ENCODE results near the gene STK17A. TPM values are rescaled to one million over a fixed set of nuclear protein-coding genes. Genes with fewer than 3 reads are reported as not detected.
"Not testable (repeated sequence)": the region's sequence is repeated elsewhere in the genome, so short reads cannot be mapped to it uniquely, and the experiment has no call there.

The STK17A gene
- total RNA-seq, 1 donor from 2014 or later: 44.8 TPM

- H3K9me3 Mint-ChIP-seq: no peaks in the 10 kb centered on the region
- peak overlapping the region; percentile 70 for H3K27ac Mint-ChIP-seq
- intact Hi-C loops (cut with micrococcal nuclease): loop anchor here (1.0 to 5.0 kb wide), 5 partner anchors 22 to 1606 kb away; no protein-coding TSS in a partner anchor
- peak; percentile 33 for DNase-seq (ENCODE audit: low spot score)
- peak overlapping the region; percentile 46 for H3K4me3 Mint-ChIP-seq
- H3K27me3 Mint-ChIP-seq (ENCODE audit: insufficient read depth): no peaks in the 10 kb centered on the region
- H3K4me1 Mint-ChIP-seq (ENCODE audit: low read depth): peaks cover 85% of the 10 kb centered on the region
- peaks cover 35% of the 10 kb centered on the region for H3K36me3 Mint-ChIP-seq (ENCODE audit: low read depth)
These were observed 8.1 kb downstream of the STK17A start for GRCh38 chr7:43590862-43591557.

GRCh38 chr7:43591558-43592180 is 8.8 kb downstream of the STK17A start:
- intact Hi-C loops (cut with micrococcal nuclease): loop anchor here (1.0 to 5.0 kb wide), 5 partner anchors 22 to 1606 kb away; no protein-coding TSS in a partner anchor
- Mint-ChIP-seq H3K9me3 (no peaks in the 10 kb centered on the region), H3K27me3 (ENCODE audit: insufficient read depth) (no peaks in the 10 kb centered on the region), H3K4me1 (ENCODE audit: low read depth) (peaks cover 83% of the 10 kb centered on the region), H3K36me3 (ENCODE audit: low read depth) (peaks cover 34% of the 10 kb centered on the region), H3K4me3 (peak overlapping the region; percentile 46), H3K27ac (peak overlapping the region; percentile 70)
- DNase-seq (ENCODE audit: low spot score): no peak

- Mint-ChIP-seq H3K27me3 (ENCODE audit: insufficient read depth) (no peaks in the 10 kb centered on the region), H3K4me3 (peak overlapping the region; percentile 49), H3K27ac (no peak overlapping the region), H3K9me3 (no peaks in the 10 kb centered on the region), H3K36me3 (ENCODE audit: low read depth) (peaks cover 36% of the 10 kb centered on the region), H3K4me1 (ENCODE audit: low read depth) (peaks cover 80% of the 10 kb centered on the region)
- DNase-seq (ENCODE audit: low spot score): no peak
- intact Hi-C loops (cut with micrococcal nuclease): loop anchor here (5.0 kb wide), 1 partner anchor 1605 kb away; no protein-coding TSS in a partner anchor
These were observed 9.4 kb downstream of the STK17A start for GRCh38 chr7:43592326-43592725.

- Mint-ChIP-seq H3K27ac (no peak overlapping the region), H3K9me3 (no peaks in the 10 kb centered on the region), H3K36me3 (ENCODE audit: low read depth) (peaks cover 36% of the 10 kb centered on the region), H3K4me3 (no peak overlapping the region), H3K27me3 (ENCODE audit: insufficient read depth) (no peaks in the 10 kb centered on the region), H3K4me1 (ENCODE audit: low read depth) (peaks cover 77% of the 10 kb centered on the region)
- no peak for DNase-seq (ENCODE audit: low spot score)
- intact Hi-C loops (cut with micrococcal nuclease): loop anchor here (5.0 kb wide), 1 partner anchor 1604 kb away; no protein-coding TSS in a partner anchor
These were observed 10.1 kb downstream of the STK17A start for GRCh38 chr7:43593010-43593409.

- no peak for DNase-seq (ENCODE audit: low spot score)
- H3K4me3 Mint-ChIP-seq: peak overlapping the region; percentile 32
- peaks cover 34% of the 10 kb centered on the region for H3K36me3 Mint-ChIP-seq (ENCODE audit: low read depth)
- H3K4me1 Mint-ChIP-seq (ENCODE audit: low read depth): peaks cover 73% of the 10 kb centered on the region
- intact Hi-C loops (cut with micrococcal nuclease): loop anchor here (5.0 kb wide), 1 partner anchor 1603 kb away; no protein-coding TSS in a partner anchor
- no peaks in the 10 kb centered on the region for H3K27me3 Mint-ChIP-seq (ENCODE audit: insufficient read depth)
- no peaks in the 10 kb centered on the region for H3K9me3 Mint-ChIP-seq
- H3K27ac Mint-ChIP-seq: peak overlapping the region; percentile 65
These were observed 11.1 kb downstream of the STK17A start for GRCh38 chr7:43594020-43594419.

GRCh38 chr7:43596426-43596825 is 13.5 kb downstream of the STK17A start:
- DNase-seq (ENCODE audit: low spot score); H3K27ac Mint-ChIP-seq; intact Hi-C loops (cut with micrococcal nuclease); H3K9me3 Mint-ChIP-seq; H3K27me3 Mint-ChIP-seq (ENCODE audit: insufficient read depth); H3K4me3 Mint-ChIP-seq: not testable (repeated sequence)
- H3K4me1 Mint-ChIP-seq (ENCODE audit: low read depth): peaks cover 60% of the 10 kb centered on the region
- H3K36me3 Mint-ChIP-seq (ENCODE audit: low read depth): peaks cover 40% of the 10 kb centered on the region

GRCh38 chr7:43600056-43600455 is 17.1 kb downstream of the STK17A start:
- Mint-ChIP-seq H3K27me3 (ENCODE audit: insufficient read depth) (no peaks in the 10 kb centered on the region), H3K4me1 (ENCODE audit: low read depth) (peaks cover 42% of the 10 kb centered on the region), H3K36me3 (ENCODE audit: low read depth) (peaks cover 34% of the 10 kb centered on the region), H3K27ac (no peak overlapping the region), H3K4me3 (no peak overlapping the region), H3K9me3 (no peaks in the 10 kb centered on the region)
- intact Hi-C loops (cut with micrococcal nuclease): no loop called here
- no peak for DNase-seq (ENCODE audit: low spot score)

GRCh38 chr7:43602256-43602655 is 19.3 kb downstream of the STK17A start:
- H3K4me3 Mint-ChIP-seq: no peak overlapping the region
- no peak overlapping the region for H3K27ac Mint-ChIP-seq
- DNase-seq (ENCODE audit: low spot score): no peak
- H3K9me3 Mint-ChIP-seq: no peaks in the 10 kb centered on the region
- peaks cover 44% of the 10 kb centered on the region for H3K4me1 Mint-ChIP-seq (ENCODE audit: low read depth)
- H3K36me3 Mint-ChIP-seq (ENCODE audit: low read depth): peaks cover 31% of the 10 kb centered on the region
- intact Hi-C loops (cut with micrococcal nuclease): no loop called here
- no peaks in the 10 kb centered on the region for H3K27me3 Mint-ChIP-seq (ENCODE audit: insufficient read depth)

GRCh38 chr7:43604251-43604650 is 21.3 kb downstream of the STK17A start:
- no peaks in the 10 kb centered on the region for H3K9me3 Mint-ChIP-seq
- intact Hi-C loops (cut with micrococcal nuclease): no loop called here
- peaks cover 35% of the 10 kb centered on the region for H3K36me3 Mint-ChIP-seq (ENCODE audit: low read depth)
- H3K4me1 Mint-ChIP-seq (ENCODE audit: low read depth): peaks cover 48% of the 10 kb centered on the region
- H3K27me3 Mint-ChIP-seq (ENCODE audit: insufficient read depth): no peaks in the 10 kb centered on the region
- H3K27ac Mint-ChIP-seq: no peak overlapping the region
- H3K4me3 Mint-ChIP-seq: no peak overlapping the region
- DNase-seq (ENCODE audit: low spot score): no peak

- peak overlapping the region; percentile 55 for H3K27ac Mint-ChIP-seq
- no peaks in the 10 kb centered on the region for H3K9me3 Mint-ChIP-seq
- DNase-seq (ENCODE audit: low spot score): no peak
- peaks cover 63% of the 10 kb centered on the region for H3K4me1 Mint-ChIP-seq (ENCODE audit: low read depth)
- intact Hi-C loops (cut with micrococcal nuclease): no loop called here
- no peak overlapping the region for H3K4me3 Mint-ChIP-seq
- peaks cover 53% of the 10 kb centered on the region for H3K36me3 Mint-ChIP-seq (ENCODE audit: low read depth)
- H3K27me3 Mint-ChIP-seq (ENCODE audit: insufficient read depth): no peaks in the 10 kb centered on the region
These were observed 26.2 kb downstream of the STK17A start for GRCh38 chr7:43609097-43609496.

- Mint-ChIP-seq H3K27me3 (ENCODE audit: insufficient read depth) (no peaks in the 10 kb centered on the region), H3K9me3 (no peaks in the 10 kb centered on the region), H3K4me3 (peak overlapping the region; percentile 37), H3K27ac (peak overlapping the region; percentile 52), H3K4me1 (ENCODE audit: low read depth) (peaks cover 58% of the 10 kb centered on the region), H3K36me3 (ENCODE audit: low read depth) (peaks cover 55% of the 10 kb centered on the region)
- intact Hi-C loops (cut with micrococcal nuclease): loop anchor here (2.0 kb wide), 1 partner anchor 19 kb away; no protein-coding TSS in a partner anchor
- DNase-seq (ENCODE audit: low spot score): no peak
These were observed 29.2 kb downstream of the STK17A start for GRCh38 chr7:43612128-43612527.

GRCh38 chr7:43612599-43613589 is 30.0 kb downstream of the STK17A start:
- peak overlapping the region; percentile 77 for H3K27ac Mint-ChIP-seq
- no peaks in the 10 kb centered on the region for H3K27me3 Mint-ChIP-seq (ENCODE audit: insufficient read depth)
- H3K4me1 Mint-ChIP-seq (ENCODE audit: low read depth): peaks cover 58% of the 10 kb centered on the region
- no peak for DNase-seq (ENCODE audit: low spot score)
- intact Hi-C loops (cut with micrococcal nuclease): loop anchor here (1.0 to 2.0 kb wide), 5 partner anchors 9 to 35 kb away; no protein-coding TSS in a partner anchor
- H3K36me3 Mint-ChIP-seq (ENCODE audit: low read depth): peaks cover 55% of the 10 kb centered on the region
- peak overlapping the region; percentile 8 for H3K4me3 Mint-ChIP-seq
- no peaks in the 10 kb centered on the region for H3K9me3 Mint-ChIP-seq

Measured in activated T-helper 1 cell treated with anti-CD3 and anti-CD28 coated beads, Interleukin-12 subunit alpha, Interleukin-12 subunit beta, Interleukin-2, Interleukin-4 antibody, amounts not matched to agents 30 ng/mL and 10 ng/mL and 1 ng/mL, durations not matched to agents 14 hours and 24 hours and 36 hours (primary cell).